Body of pancreas (tissue), 4 donors: ENCODE data around the gene PCID2.

ENCODE experiments used
- POLR2A ChIP-seq, 3 donors: fragments of 450-650 bp; IDR thresholded peaks; one replicate each; pipeline ENCODE4 v1.6.1; 2016; ENCODE audit warnings: antibody characterized with exemption in 3 of 3, mild to moderate bottlenecking in 2 of 3
- TF ChIP-seq, protein P1 (sequence below), 7 experiments: fragments of 450-650 bp in 4 of 7; fragments of 200-600 bp in 3 of 7; sonication (generic) in 3 of 7; IDR thresholded peaks; one replicate each; pipeline ENCODE4 v1.5.1; 2016 to 2019; ENCODE audit warnings: antibody characterized with exemption in 7 of 7

DNA sequence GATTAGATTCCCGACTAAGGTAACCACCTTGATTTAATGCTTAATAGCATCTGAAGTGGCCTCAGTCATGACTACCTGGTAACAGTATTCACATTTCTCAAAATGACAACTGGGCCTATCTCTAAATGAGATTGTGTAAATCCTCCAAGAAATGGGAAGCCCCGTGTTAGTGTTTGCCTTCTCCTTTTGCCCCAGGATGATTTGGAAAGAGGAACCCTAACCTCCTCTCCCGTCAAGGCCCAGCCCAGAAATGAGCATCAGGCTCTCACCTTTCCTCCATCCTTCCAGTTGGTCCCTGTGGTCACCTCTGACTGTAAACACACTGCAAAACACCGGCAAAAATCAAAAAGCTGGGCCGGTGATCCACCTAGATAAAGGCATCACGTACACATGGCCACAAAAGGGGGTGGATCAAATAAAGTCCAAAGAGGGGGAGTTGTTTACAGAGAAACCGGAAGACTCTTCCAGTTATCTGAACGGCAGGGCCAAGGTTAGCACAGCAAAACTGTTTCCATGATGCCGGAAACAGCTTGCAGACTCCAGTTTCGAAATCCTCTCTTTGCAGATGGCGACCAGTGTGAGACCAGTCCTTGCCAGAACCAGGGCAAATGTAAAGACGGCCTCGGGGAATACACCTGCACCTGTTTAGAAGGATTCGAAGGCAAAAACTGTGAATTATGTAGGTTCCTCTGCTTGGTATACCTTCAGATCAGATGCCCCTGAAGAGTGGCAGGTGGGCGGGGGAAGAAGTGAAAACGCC is 69.5 kb downstream of the PCID2 start:
- no peak for TF ChIP-seq POLR2A (IDR thresholded peaks at IDR 0.05)
- TF ChIP-seq, protein P1, sequence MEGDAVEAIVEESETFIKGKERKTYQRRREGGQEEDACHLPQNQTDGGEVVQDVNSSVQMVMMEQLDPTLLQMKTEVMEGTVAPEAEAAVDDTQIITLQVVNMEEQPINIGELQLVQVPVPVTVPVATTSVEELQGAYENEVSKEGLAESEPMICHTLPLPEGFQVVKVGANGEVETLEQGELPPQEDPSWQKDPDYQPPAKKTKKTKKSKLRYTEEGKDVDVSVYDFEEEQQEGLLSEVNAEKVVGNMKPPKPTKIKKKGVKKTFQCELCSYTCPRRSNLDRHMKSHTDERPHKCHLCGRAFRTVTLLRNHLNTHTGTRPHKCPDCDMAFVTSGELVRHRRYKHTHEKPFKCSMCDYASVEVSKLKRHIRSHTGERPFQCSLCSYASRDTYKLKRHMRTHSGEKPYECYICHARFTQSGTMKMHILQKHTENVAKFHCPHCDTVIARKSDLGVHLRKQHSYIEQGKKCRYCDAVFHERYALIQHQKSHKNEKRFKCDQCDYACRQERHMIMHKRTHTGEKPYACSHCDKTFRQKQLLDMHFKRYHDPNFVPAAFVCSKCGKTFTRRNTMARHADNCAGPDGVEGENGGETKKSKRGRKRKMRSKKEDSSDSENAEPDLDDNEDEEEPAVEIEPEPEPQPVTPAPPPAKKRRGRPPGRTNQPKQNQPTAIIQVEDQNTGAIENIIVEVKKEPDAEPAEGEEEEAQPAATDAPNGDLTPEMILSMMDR (IDR thresholded peaks at IDR 0.05), result no peak
